ENCODE results near the gene AS3MT.

Gene AS3MT

DNA sequence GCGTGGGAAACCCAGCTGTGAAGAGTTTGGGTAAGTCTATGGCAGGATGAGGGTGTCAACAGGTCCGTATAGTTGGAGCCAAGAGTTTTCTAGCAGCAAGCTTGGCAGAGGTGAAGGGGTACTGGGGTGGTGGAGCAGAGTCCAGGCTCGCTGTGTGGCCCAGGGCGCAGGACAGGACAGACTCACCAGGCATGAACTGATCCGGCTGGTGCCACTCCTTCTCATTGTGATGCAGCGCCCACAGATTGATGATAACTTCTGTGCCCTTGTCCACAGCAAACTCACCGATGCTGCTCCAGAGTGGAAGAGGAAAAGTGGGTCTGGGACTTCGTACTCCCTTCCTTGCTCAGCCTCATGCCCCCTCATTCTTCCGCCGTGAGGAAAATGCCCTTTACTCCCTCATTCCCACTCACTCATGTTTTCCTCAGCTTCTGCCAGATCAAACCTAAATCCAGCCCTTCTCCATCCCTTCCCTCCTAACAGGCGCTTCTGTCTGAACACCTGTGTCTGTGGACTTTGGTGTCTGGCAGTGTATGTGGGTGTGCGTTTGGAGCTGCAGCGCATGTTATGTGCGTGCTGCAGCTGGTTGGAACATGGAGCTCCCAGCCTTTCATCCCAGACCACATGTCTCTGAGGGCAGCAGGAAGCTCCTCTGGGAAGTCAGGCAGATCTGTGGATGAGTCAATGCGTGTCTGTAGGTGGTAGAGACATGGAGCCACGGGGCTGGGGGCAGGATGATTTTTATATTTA, 37.8 kb upstream of the AS3MT start:
- TF ChIP-seq, protein P1, sequence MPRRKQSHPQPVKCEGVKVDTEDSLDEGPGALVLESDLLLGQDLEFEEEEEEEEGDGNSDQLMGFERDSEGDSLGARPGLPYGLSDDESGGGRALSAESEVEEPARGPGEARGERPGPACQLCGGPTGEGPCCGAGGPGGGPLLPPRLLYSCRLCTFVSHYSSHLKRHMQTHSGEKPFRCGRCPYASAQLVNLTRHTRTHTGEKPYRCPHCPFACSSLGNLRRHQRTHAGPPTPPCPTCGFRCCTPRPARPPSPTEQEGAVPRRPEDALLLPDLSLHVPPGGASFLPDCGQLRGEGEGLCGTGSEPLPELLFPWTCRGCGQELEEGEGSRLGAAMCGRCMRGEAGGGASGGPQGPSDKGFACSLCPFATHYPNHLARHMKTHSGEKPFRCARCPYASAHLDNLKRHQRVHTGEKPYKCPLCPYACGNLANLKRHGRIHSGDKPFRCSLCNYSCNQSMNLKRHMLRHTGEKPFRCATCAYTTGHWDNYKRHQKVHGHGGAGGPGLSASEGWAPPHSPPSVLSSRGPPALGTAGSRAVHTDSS (tag by site-specific recombination; IDR thresholded peaks at IDR 0.05): no peak
- TF ChIP-seq SCRT2 (tag by site-specific recombination; IDR thresholded peaks at IDR 0.05) (peak; percentile 80), SCRT1 (tag by site-specific recombination; IDR thresholded peaks at IDR 0.05; ENCODE audit: borderline replicate concordance) (0 out of 2 replicates have a peak, but pooled peaks have one; percentile 28)
- no peaks in the 10 kb centered on the region for H3K4me1 ChIP-seq (ENCODE audit: control insufficient read depth, insufficient read depth, low read length)
- H3K9me3 ChIP-seq (ENCODE audit: control insufficient read depth, insufficient read depth, low read depth, low read length): no peaks in the 10 kb centered on the region
- POLR2A ChIA-PET: interaction anchor here (0.9 kb wide), 1 partner anchor 91 kb away, joined by 3 read pairs; no protein-coding TSS in a partner anchor
- CTCF ChIA-PET: interaction anchor here (0.6 to 3.0 kb wide), 4 partner anchors 72 to 88 kb away, joined by 3 to 16 read pairs (median 4); partner anchors contain the start of gene WBP1L
- no peak overlapping the region for H3K27ac ChIP-seq (ENCODE audit: extremely low read depth, low read depth, low read length)
- no peaks in the 10 kb centered on the region for H3K36me3 ChIP-seq (ENCODE audit: control insufficient read depth in 2 of 2, insufficient read depth in 1 of 2, low read length in 2 of 2)
- H3K4me3 ChIP-seq (ENCODE audit: low read depth, low read length): no peak overlapping the region

DNA sequence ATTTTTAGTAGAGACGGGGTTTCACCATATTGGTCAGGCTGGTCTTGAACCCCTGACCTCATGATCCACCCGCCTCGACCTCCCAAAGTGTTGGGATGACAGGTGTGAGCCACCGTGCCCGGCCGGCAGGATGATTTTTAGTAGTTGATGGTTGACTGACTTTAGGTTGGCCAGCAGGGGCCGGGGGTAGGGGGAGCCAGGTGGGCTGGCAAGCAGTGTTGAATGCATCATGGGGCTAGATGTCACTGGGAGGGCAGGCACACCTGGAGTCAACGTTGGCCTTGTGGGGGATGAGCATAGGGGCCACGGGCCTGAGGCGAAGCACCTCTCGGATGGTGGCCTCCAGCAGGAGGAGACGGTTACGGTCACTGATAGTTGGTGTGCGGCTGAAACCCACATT, 37.0 kb upstream of the AS3MT start:
- CTCF ChIA-PET: interaction anchor here (0.6 to 6.2 kb wide), 6 partner anchors 70 to 1150 kb away, joined by 3 to 112 read pairs (median 4); partner anchors contain the start of genes CNNM2 and WBP1L
- POLR2A ChIA-PET: no interaction called here
- Histone ChIP-seq H3K9me3 (ENCODE audit: control insufficient read depth, insufficient read depth, low read depth, low read length) (no peaks in the 10 kb centered on the region), H3K4me1 (ENCODE audit: control insufficient read depth, insufficient read depth, low read length) (peaks cover 4% of the 10 kb centered on the region; the same call in 1 of the 2 replicates), H3K36me3 (ENCODE audit: control insufficient read depth in 2 of 2, insufficient read depth in 1 of 2, low read length in 2 of 2) (no peaks in the 10 kb centered on the region), H3K4me3 (ENCODE audit: low read depth, low read length) (no peak overlapping the region), H3K27ac (ENCODE audit: extremely low read depth, low read depth, low read length) (no peak overlapping the region)
- TF ChIP-seq ZNF214 (tag by site-specific recombination; IDR thresholded peaks at IDR 0.05; ENCODE audit: borderline replicate concordance): no peak
- TF ChIP-seq, protein P2, sequence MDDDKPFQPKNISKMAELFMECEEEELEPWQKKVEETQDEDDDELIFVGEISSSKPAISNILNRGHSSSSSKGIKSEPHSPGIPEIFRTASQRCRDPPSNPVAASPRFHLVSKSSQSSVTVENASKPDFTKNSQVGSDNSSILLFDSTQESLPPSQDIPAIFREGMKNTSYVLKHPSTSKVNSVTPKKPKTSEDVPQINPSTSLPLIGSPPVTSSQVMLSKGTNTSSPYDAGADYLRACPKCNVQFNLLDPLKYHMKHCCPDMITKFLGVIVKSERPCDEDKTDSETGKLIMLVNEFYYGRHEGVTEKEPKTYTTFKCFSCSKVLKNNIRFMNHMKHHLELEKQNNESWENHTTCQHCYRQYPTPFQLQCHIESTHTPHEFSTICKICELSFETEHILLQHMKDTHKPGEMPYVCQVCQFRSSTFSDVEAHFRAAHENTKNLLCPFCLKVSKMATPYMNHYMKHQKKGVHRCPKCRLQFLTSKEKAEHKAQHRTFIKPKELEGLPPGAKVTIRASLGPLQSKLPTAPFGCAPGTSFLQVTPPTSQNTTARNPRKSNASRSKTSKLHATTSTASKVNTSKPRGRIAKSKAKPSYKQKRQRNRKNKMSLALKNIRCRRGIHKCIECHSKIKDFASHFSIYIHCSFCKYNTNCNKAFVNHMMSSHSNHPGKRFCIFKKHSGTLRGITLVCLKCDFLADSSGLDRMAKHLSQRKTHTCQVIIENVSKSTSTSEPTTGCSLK (tag by site-specific recombination; IDR thresholded peaks at IDR 0.05): no peak
- no peak for TF ChIP-seq ZNF707 (tag by site-specific recombination; IDR thresholded peaks at IDR 0.05)

DNA sequence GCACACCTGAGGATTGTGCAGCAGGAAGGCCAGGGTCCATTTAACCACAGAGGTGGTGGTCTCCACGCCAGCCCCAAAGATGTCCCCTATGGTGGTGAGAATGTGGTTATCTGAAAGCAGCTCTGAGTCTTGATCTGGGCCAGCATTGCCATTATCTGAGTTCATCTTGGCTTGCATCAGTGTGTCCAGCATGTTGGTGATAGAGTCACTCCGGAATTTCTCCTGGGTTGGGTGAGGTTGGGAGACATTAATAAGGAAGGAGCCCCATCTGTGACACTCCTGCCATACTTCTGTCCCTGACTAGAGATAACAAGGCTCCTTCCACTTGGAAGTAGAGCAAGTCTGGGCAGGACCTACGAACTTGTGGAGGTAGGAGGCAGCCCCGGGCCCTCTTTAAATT, 36.3 kb upstream of the AS3MT start:
- Histone ChIP-seq H3K27ac (ENCODE audit: extremely low read depth, low read depth, low read length) (no peak overlapping the region), H3K9me3 (ENCODE audit: control insufficient read depth, insufficient read depth, low read depth, low read length) (no peaks in the 10 kb centered on the region), H3K36me3 (ENCODE audit: control insufficient read depth in 2 of 2, insufficient read depth in 1 of 2, low read length in 2 of 2) (no peaks in the 10 kb centered on the region), H3K4me1 (ENCODE audit: control insufficient read depth, insufficient read depth, low read length) (peaks cover 6% of the 10 kb centered on the region; the same call in 1 of the 2 replicates), H3K4me3 (ENCODE audit: low read depth, low read length) (no peak overlapping the region)
- TF ChIP-seq SALL2 (tag by site-specific recombination; IDR thresholded peaks at IDR 0.05; ENCODE audit: borderline replicate concordance): no peak
- TF ChIP-seq SP7 (tag by site-specific recombination; IDR thresholded peaks at IDR 0.05): no peak
- no peak for TF ChIP-seq ZFP69B (tag by site-specific recombination; IDR thresholded peaks at IDR 0.05)
- TF ChIP-seq, protein P3, sequence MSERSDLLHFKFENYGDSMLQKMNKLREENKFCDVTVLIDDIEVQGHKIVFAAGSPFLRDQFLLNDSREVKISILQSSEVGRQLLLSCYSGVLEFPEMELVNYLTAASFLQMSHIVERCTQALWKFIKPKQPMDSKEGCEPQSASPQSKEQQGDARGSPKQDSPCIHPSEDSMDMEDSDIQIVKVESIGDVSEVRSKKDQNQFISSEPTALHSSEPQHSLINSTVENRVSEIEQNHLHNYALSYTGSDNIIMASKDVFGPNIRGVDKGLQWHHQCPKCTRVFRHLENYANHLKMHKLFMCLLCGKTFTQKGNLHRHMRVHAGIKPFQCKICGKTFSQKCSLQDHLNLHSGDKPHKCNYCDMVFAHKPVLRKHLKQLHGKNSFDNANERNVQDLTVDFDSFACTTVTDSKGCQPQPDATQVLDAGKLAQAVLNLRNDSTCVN (tag by site-specific recombination; optimal IDR thresholded peaks at IDR 0.05): no peak
- TF ChIP-seq ZNF747 (tag by site-specific recombination; IDR thresholded peaks at IDR 0.05): no peak
- TF ChIP-seq ZNF404 (tag by site-specific recombination; IDR thresholded peaks at IDR 0.05): no peak
- no peak for TF ChIP-seq KLF8 (tag by site-specific recombination; IDR thresholded peaks at IDR 0.05)
- no peak for TF ChIP-seq ZSCAN16 (tag by site-specific recombination; IDR thresholded peaks at IDR 0.05)
- no peak for TF ChIP-seq ZNF140 (tag by site-specific recombination; IDR thresholded peaks at IDR 0.05)
- TF ChIP-seq, protein P4, sequence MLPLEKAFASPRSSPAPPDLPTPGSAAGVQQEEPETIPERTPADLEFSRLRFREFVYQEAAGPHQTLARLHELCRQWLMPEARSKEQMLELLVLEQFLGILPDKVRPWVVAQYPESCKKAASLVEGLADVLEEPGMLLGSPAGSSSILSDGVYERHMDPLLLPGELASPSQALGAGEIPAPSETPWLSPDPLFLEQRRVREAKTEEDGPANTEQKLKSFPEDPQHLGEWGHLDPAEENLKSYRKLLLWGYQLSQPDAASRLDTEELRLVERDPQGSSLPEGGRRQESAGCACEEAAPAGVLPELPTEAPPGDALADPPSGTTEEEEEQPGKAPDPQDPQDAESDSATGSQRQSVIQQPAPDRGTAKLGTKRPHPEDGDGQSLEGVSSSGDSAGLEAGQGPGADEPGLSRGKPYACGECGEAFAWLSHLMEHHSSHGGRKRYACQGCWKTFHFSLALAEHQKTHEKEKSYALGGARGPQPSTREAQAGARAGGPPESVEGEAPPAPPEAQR (tag by site-specific recombination; IDR thresholded peaks at IDR 0.05): no peak
- TF ChIP-seq ZNF248 (tag by site-specific recombination; IDR thresholded peaks at IDR 0.05): no peak
- no peak for TF ChIP-seq ZNF433 (tag by site-specific recombination; IDR thresholded peaks at IDR 0.05; ENCODE audit: low read depth)
- TF ChIP-seq ZNF670 (tag by site-specific recombination; IDR thresholded peaks at IDR 0.05; ENCODE audit: low read depth): no peak
- POLR2A ChIA-PET: no interaction called here
- CTCF ChIA-PET: interaction anchor here (1.1 to 6.2 kb wide), 4 partner anchors 12 to 238 kb away, joined by 3 to 112 read pairs (median 4); partner anchors contain the start of gene CNNM2
